Common myeloid progenitor, CD34-positive (primary cell): ENCODE measurements around the gene KCNMA1.

Experiments used
- CTCF ChIA-PET: fragments of 350-600 bp; sonication (Branson Sonifier 250); formaldehyde crosslinking; loops from one replicate; lab custom pipeline; 2021; ENCODE audit warnings: antibody characterized with exemption; lab: Charles Lee
- POLR2A ChIA-PET: fragments of 350-600 bp; sonication (Branson Sonifier 250); formaldehyde crosslinking; loops from one replicate; lab custom pipeline; 2021; ENCODE audit warnings: antibody characterized with exemption; lab: Charles Lee
- DNase-seq, 3 donors: peaks; one replicate each; pipeline versions ENCODE4 v3.0.0 to v3.0.0-alpha.2; 2013
- H3K27ac ChIP-seq, 2 experiments: 1 replicate in 1 of 2; 2 replicates in 1 of 2; pipeline ENCODE4 v1.7.0; 2013; ENCODE audit warnings: inconsistent platforms in 2 of 2, low read length in 2 of 2, mild to moderate bottlenecking in 2 of 2, low read depth in 1 of 2, moderate library complexity in 1 of 2; ENCODE audit not compliant: severe bottlenecking in 2 of 2, insufficient read depth in 1 of 2, poor library complexity in 1 of 2
- H3K27me3 ChIP-seq, 5 experiments: replicated peaks in 2 of 5; 1 replicate in 3 of 5; 2 replicates in 2 of 5; pipeline versions ENCODE4 v1.6.1 to v1.7.0; 2013; ENCODE audit warnings: low read length in 4 of 5, mild to moderate bottlenecking in 2 of 5, moderate library complexity in 2 of 5, inconsistent platforms in 1 of 5; ENCODE audit not compliant: insufficient read depth in 5 of 5, control insufficient read depth in 4 of 5
- H3K36me3 ChIP-seq, 4 experiments: 1 replicate in 2 of 4; 2 replicates in 2 of 4; pipeline versions ENCODE4 v1.6.1 to v1.7.0; 2013; ENCODE audit warnings: low read length in 3 of 4, control low read depth in 1 of 4, mild to moderate bottlenecking in 1 of 4; ENCODE audit not compliant: control insufficient read depth in 4 of 4, insufficient read depth in 4 of 4
- H3K4me1 ChIP-seq, 4 experiments: 1 replicate in 3 of 4; 2 replicates in 1 of 4; pipeline versions ENCODE4 v1.6.1 to v1.7.1; 2013; ENCODE audit warnings: low read length in 3 of 4, mild to moderate bottlenecking in 3 of 4, control low read depth in 1 of 4, inconsistent platforms in 1 of 4, moderate library complexity in 1 of 4; ENCODE audit not compliant: control insufficient read depth in 4 of 4, insufficient read depth in 4 of 4; ENCODE audit errors: control extremely low read depth in 1 of 4
- H3K4me3 ChIP-seq, 7 experiments: 1 replicate in 4 of 7; 2 replicates in 3 of 7; pipeline versions ENCODE4 v1.5.1 to v1.7.0; 2013; ENCODE audit warnings: mild to moderate bottlenecking in 7 of 7, low read length in 6 of 7, moderate library complexity in 6 of 7, inconsistent platforms in 2 of 7, low read depth in 2 of 7, control low read depth in 1 of 7; ENCODE audit not compliant: insufficient read depth in 4 of 7, control insufficient read depth in 1 of 7; ENCODE audit errors: extremely low read depth in 1 of 7
- H3K9me3 ChIP-seq, 5 experiments: 1 replicate in 4 of 5; 2 replicates in 1 of 5; pipeline versions ENCODE4 v1.6.1 to v1.7.1; 2013; ENCODE audit warnings: low read length in 4 of 5, mild to moderate bottlenecking in 2 of 5, inconsistent platforms in 1 of 5, low read depth in 1 of 5, moderate library complexity in 1 of 5; ENCODE audit not compliant: control insufficient read depth in 4 of 5, insufficient read depth in 2 of 5; ENCODE audit errors: control extremely low read depth in 1 of 5
- whole genome bisulfite sequencing: methylation state at CpG from one replicate; pipeline ENCODE4 v1.1.5; 2013; ENCODE audit not compliant: insufficient coverage; 5-methylcytosine and 5-hydroxymethylcytosine counted together

Gene KCNMA1

GRCh38 chr10:77611221-77611620 is 26.4 kb downstream of the KCNMA1 start:
- H3K9me3 ChIP-seq, result no peaks in the 10 kb centered on the region
- no peak overlapping the region for H3K4me3 ChIP-seq
- POLR2A ChIA-PET, result no interaction called here
- H3K27ac ChIP-seq, result no peak overlapping the region
- 95% methylated on average over 5 of the region's 5 CpGs for WGBS
- H3K4me1 ChIP-seq, result peaks cover 0 to 17% (median 1%) of the 10 kb centered on the region in 4 experiments
- CTCF ChIA-PET, result no interaction called here
- no peaks in the 10 kb centered on the region for H3K36me3 ChIP-seq
- H3K27me3 ChIP-seq, result no peaks in the 10 kb centered on the region
- no peak for DNase-seq

GRCh38 chr10:77609781-77610272 is 27.8 kb downstream of the KCNMA1 start:
- Histone ChIP-seq H3K9me3 (no peaks in the 10 kb centered on the region), H3K4me1 (peaks cover 0 to 17% (median 1%) of the 10 kb centered on the region in 4 experiments), H3K36me3 (no peaks in the 10 kb centered on the region), H3K27me3 (no peaks in the 10 kb centered on the region), H3K4me3 (no peak overlapping the region), H3K27ac (no peak overlapping the region)
- 93% methylated on average over 2 of the region's 5 CpGs for WGBS
- peak in 1 of 3 donors; percentile 19 for DNase-seq
- CTCF ChIA-PET, result no interaction called here
- POLR2A ChIA-PET, result no interaction called here

- peaks cover 2 to 20% (median 9%) of the 10 kb centered on the region in 4 experiments for H3K4me1 ChIP-seq
- H3K27ac ChIP-seq, result no peak overlapping the region
- WGBS, result 100% methylated on average over 4 of the region's 9 CpGs
- H3K9me3 ChIP-seq, result no peaks in the 10 kb centered on the region
- no peaks in the 10 kb centered on the region for H3K36me3 ChIP-seq
- no peaks in the 10 kb centered on the region for H3K27me3 ChIP-seq
- H3K4me3 ChIP-seq, result no peak overlapping the region
- no peak for DNase-seq
- POLR2A ChIA-PET, result no interaction called here
- CTCF ChIA-PET, result no interaction called here
These were observed 29.3 kb downstream of the KCNMA1 start for GRCh38 chr10:77608281-77608680.

- no peak overlapping the region for H3K27ac ChIP-seq
- ChIA-PET POLR2A (no interaction called here), CTCF (no interaction called here)
- no peak overlapping the region for H3K4me3 ChIP-seq
- no peak for DNase-seq
- 100% methylated on average over 2 of the region's 2 CpGs for WGBS
- peaks cover 9 to 24% (median 18%) of the 10 kb centered on the region in 4 experiments for H3K4me1 ChIP-seq
- H3K27me3 ChIP-seq, result no peaks in the 10 kb centered on the region
- no peaks in the 10 kb centered on the region for H3K9me3 ChIP-seq
- H3K36me3 ChIP-seq, result no peaks in the 10 kb centered on the region
These were observed 30.9 kb downstream of the KCNMA1 start for GRCh38 chr10:77606751-77607150.

GRCh38 chr10:77605466-77605865 is 32.1 kb downstream of the KCNMA1 start:
- peaks cover 9 to 24% (median 18%) of the 10 kb centered on the region in 4 experiments for H3K4me1 ChIP-seq
- no peak for DNase-seq
- H3K36me3 ChIP-seq, result no peaks in the 10 kb centered on the region
- H3K9me3 ChIP-seq, result no peaks in the 10 kb centered on the region
- WGBS, result 96% methylated on average over 3 of the region's 4 CpGs
- H3K4me3 ChIP-seq, result no peak overlapping the region
- no peaks in the 10 kb centered on the region for H3K27me3 ChIP-seq
- ChIA-PET POLR2A (no interaction called here), CTCF (interaction anchor here (1.0 to 1.4 kb wide), 2 partner anchors 38 to 355 kb away, joined by 3 read pairs; no protein-coding TSS in a partner anchor)
- no peak overlapping the region for H3K27ac ChIP-seq

GRCh38 chr10:77604941-77605351 is 32.7 kb downstream of the KCNMA1 start:
- ChIA-PET POLR2A (no interaction called here), CTCF (interaction anchor here (1.0 to 1.4 kb wide), 2 partner anchors 39 to 355 kb away, joined by 3 read pairs; no protein-coding TSS in a partner anchor)
- Histone ChIP-seq H3K9me3 (no peaks in the 10 kb centered on the region), H3K27ac (no peak overlapping the region), H3K4me3 (no peak overlapping the region), H3K4me1 (peaks cover 9 to 23% (median 18%) of the 10 kb centered on the region in 4 experiments), H3K36me3 (no peaks in the 10 kb centered on the region), H3K27me3 (no peaks in the 10 kb centered on the region)
- WGBS, result 85% methylated on average over 6 of the region's 6 CpGs
- no peak for DNase-seq

- Histone ChIP-seq H3K27me3 (no peaks in the 10 kb centered on the region), H3K9me3 (no peaks in the 10 kb centered on the region), H3K27ac (no peak overlapping the region), H3K36me3 (no peaks in the 10 kb centered on the region), H3K4me1 (peaks cover 9 to 21% (median 18%) of the 10 kb centered on the region in 4 experiments), H3K4me3 (no peak overlapping the region)
- ChIA-PET CTCF (interaction anchor here (0.8 to 1.4 kb wide), 2 partner anchors 354 to 493 kb away, joined by 3 read pairs; no protein-coding TSS in a partner anchor), POLR2A (interaction anchor here (0.5 kb wide), 1 partner anchor 65 kb away, joined by 3 read pairs; no protein-coding TSS in a partner anchor)
- DNase-seq, result peak in 1 of 3 donors; percentile 10
- WGBS, result no CpG with 5 or more reads among the region's 1 CpG
These were observed 33.5 kb downstream of the KCNMA1 start for GRCh38 chr10:77604063-77604462.
